Measurements from ENCODE around the gene FLNB.

- TF ChIP-seq POLR2A (IDR thresholded peaks at IDR 0.05) (no peak), CTCF (IDR thresholded peaks at IDR 0.05) (no peak), EP300 (IDR thresholded peaks at IDR 0.05; ENCODE audit: low read depth) (no peak), POLR2AphosphoS5 (IDR thresholded peaks at IDR 0.05) (no peak)
These were observed 71.6 kb downstream of the FLNB start for GRCh38 chr3:58079773-58080172.
